IMR-90 (cell line): Measurements from ENCODE around the gene DLG4. TPM values are rescaled to one million over a fixed set of nuclear protein-coding genes. Genes with fewer than 3 reads are reported as not detected.
A peak's percentile ranks its signal among the peaks of the same experiment; 100 is the strongest.

Experiments
- ATAC-seq: fragments of 200-7000 bp; cut with Tn5 transposase; 2 replicates; pipeline ENCODE4 v1.9.1; 2020; ENCODE audit warnings: low read depth, mild to moderate bottlenecking, moderate library complexity
- BruUV-seq: library from RNA; stranded (reverse); fragments of 400-500 nt; replicated peaks from 2 replicates; lab custom pipeline; 2021; lab: Mats Ljungman, UMichigan
- CTCF ChIA-PET: fragments of 300-600 bp; formaldehyde crosslinking; extraction: SDS; loops from one replicate; lab custom pipeline; 2021; ENCODE audit warnings: antibody characterized with exemption; lab: Yijun Ruan, JAX
- POLR2A ChIA-PET: fragments of 300-600 bp; sonication (Branson Sonifier 250); formaldehyde crosslinking; loops from one replicate; lab custom pipeline; 2022; ENCODE audit warnings: antibody characterized with exemption; ENCODE audit not compliant: unreplicated experiment; lab: Charles Lee
- DNase-seq: peaks from one replicate; pipeline ENCODE4 v3.0.0; 2013
- H2AFZ ChIP-seq: replicated peaks from 2 replicates; pipeline ENCODE3; 2013; ENCODE audit warnings: low read length, mild to moderate bottlenecking; ENCODE audit not compliant: poor library complexity
- H2AK5ac ChIP-seq: 2 replicates; pipeline ENCODE4 v1.6.1; 2013; ENCODE audit warnings: low read depth, low read length, inconsistent platforms
- H2AK9ac ChIP-seq: replicated peaks from 2 replicates; pipeline ENCODE3; 2013; ENCODE audit warnings: mild to moderate bottlenecking, low read depth, low read length, moderate library complexity; ENCODE audit not compliant: poor library complexity
- H2BK120ac ChIP-seq: 2 replicates; pipeline ENCODE4 v1.6.1; 2013; ENCODE audit warnings: low read depth, low read length, inconsistent platforms
- H2BK15ac ChIP-seq: 3 replicates; pipeline ENCODE4 v1.6.1; 2013; ENCODE audit warnings: low read depth, low read length, inconsistent platforms
- H2BK20ac ChIP-seq: 2 replicates; pipeline ENCODE4 v1.6.1; 2013; ENCODE audit warnings: low read depth, mild to moderate bottlenecking, inconsistent platforms, low read length, moderate library complexity
- H2BK5ac ChIP-seq: 2 replicates; pipeline ENCODE4 v1.6.1; 2013; ENCODE audit warnings: mild to moderate bottlenecking, low read depth, low read length, inconsistent platforms; ENCODE audit not compliant: poor library complexity, severe bottlenecking
- H3K14ac ChIP-seq: replicated peaks from 2 replicates; pipeline ENCODE4 v1.6.1; 2013; ENCODE audit warnings: low read depth, low read length, inconsistent platforms
- H3K18ac ChIP-seq: 2 replicates; pipeline ENCODE4 v1.6.1; 2013; ENCODE audit warnings: low read depth, low read length, control low read depth
- H3K23ac ChIP-seq: 2 replicates; pipeline ENCODE4 v1.6.1; 2013; ENCODE audit warnings: low read depth, low read length, inconsistent platforms
- H3K27ac ChIP-seq: 2 replicates; pipeline ENCODE4 v1.5.1; 2013; ENCODE audit warnings: mild to moderate bottlenecking, control low read depth, low read length; ENCODE audit not compliant: insufficient read depth
- H3K27me3 ChIP-seq: 2 replicates; pipeline ENCODE4 v1.6.1; 2013; ENCODE audit warnings: low read length; ENCODE audit not compliant: control insufficient read depth, insufficient read depth
- H3K36me3 ChIP-seq: 2 replicates; pipeline ENCODE4 v1.6.1; 2013; ENCODE audit warnings: low read length, mixed read lengths; ENCODE audit not compliant: control insufficient read depth, insufficient read depth
- H3K4ac ChIP-seq: 2 replicates; pipeline ENCODE4 v1.6.1; 2013; ENCODE audit warnings: low read depth, low read length, inconsistent platforms
- H3K4me1 ChIP-seq: 2 replicates; pipeline ENCODE4 v1.6.1; 2013; ENCODE audit warnings: low read length, mixed read lengths; ENCODE audit not compliant: control insufficient read depth, insufficient read depth
- H3K4me2 ChIP-seq: 2 replicates; pipeline ENCODE4 v1.6.1; 2013; ENCODE audit warnings: low read depth, mild to moderate bottlenecking, control low read depth, low read length, moderate library complexity
- H3K4me3 ChIP-seq: 2 replicates; pipeline ENCODE4 v1.5.1; 2013; ENCODE audit warnings: low read depth, mild to moderate bottlenecking, control low read depth, low read length, moderate library complexity; ENCODE audit not compliant: insufficient read depth
- H3K56ac ChIP-seq: 2 replicates; pipeline ENCODE4 v1.6.1; 2013; ENCODE audit warnings: low read length, inconsistent platforms; ENCODE audit not compliant: insufficient read depth; ENCODE audit errors: extremely low read depth
- H3K79me1 ChIP-seq, 2 experiments: 2 replicates each; pipeline ENCODE4 v1.6.1; 2013; ENCODE audit warnings: low read length in 2 of 2, inconsistent platforms in 1 of 2, low read depth in 1 of 2
- H3K9ac ChIP-seq: 2 replicates; pipeline ENCODE4 v1.6.1; 2013; ENCODE audit warnings: low read depth, low read length, control low read depth
- H3K9me1 ChIP-seq: 2 replicates; pipeline ENCODE4 v1.6.1; 2013; ENCODE audit warnings: low read length, inconsistent platforms; ENCODE audit not compliant: insufficient read depth
- H3K9me3 ChIP-seq: 2 replicates; pipeline ENCODE4 v1.6.1; 2013; ENCODE audit warnings: low read length; ENCODE audit not compliant: control insufficient read depth, insufficient read depth
- H4K20me1 ChIP-seq: 2 replicates; pipeline ENCODE4 v1.6.1; 2013; ENCODE audit warnings: low read length, inconsistent platforms; ENCODE audit not compliant: insufficient read depth
- H4K5ac ChIP-seq: 2 replicates; pipeline ENCODE4 v1.6.1; 2013; ENCODE audit warnings: mild to moderate bottlenecking, low read depth, low read length, control low read depth
- H4K8ac ChIP-seq, 2 experiments: 2 replicates each; pipeline ENCODE4 v1.6.1; 2013; ENCODE audit warnings: low read depth in 2 of 2, low read length in 2 of 2, control low read depth in 1 of 2, inconsistent platforms in 1 of 2
- H4K91ac ChIP-seq: 2 replicates; pipeline ENCODE4 v1.6.1; 2013; ENCODE audit warnings: low read depth, low read length, inconsistent platforms; ENCODE audit not compliant: insufficient read depth
- FOS ChIP-seq: fragments of 150-350 bp; IDR thresholded peaks from 2 replicates; pipeline ENCODE4 v1.6.1; 2016; ENCODE audit warnings: low read depth, low read length
- MAFK ChIP-seq: IDR thresholded peaks from 2 replicates; pipeline ENCODE4 v1.6.1; 2012; ENCODE audit warnings: low read depth, low read length, improper control_type of control experiment
- MXI1 ChIP-seq: IDR thresholded peaks from 2 replicates; pipeline ENCODE4 v1.6.1; 2012; ENCODE audit warnings: low read depth, mild to moderate bottlenecking, low read length, moderate library complexity, borderline replicate concordance
- NFE2L2 ChIP-seq: fragments of 150-350 bp; IDR thresholded peaks from 2 replicates; pipeline ENCODE4 v1.6.1; 2016; ENCODE audit warnings: low read depth, mild to moderate bottlenecking, low read length
- WGBS, 2 experiments: methylation state at CpG; one replicate each; pipeline versions ENCODE4 v1.1.5 to v1.1.7; 2013; ENCODE audit warnings: missing lambda C conversion rate in 2 of 2; ENCODE audit not compliant: insufficient read length in 1 of 2; ENCODE audit errors: extremely low coverage in 2 of 2; 5-methylcytosine and 5-hydroxymethylcytosine counted together
- dilution Hi-C: fragments of 300-500 bp; cut with HindIII; formaldehyde crosslinking; loops from one replicate; pipeline ENCODE4 v1.14.3; 2018; ENCODE audit warnings: low sequenced_read_pairs; ENCODE audit not compliant: unreplicated experiment
- in situ Hi-C: fragments of 300-500 bp; cut with MboI; formaldehyde crosslinking; loops from 3 replicates; pipeline ENCODE4 v1.14.3; 2019; ENCODE audit warnings: low sequenced_read_pairs, inconsistent platforms, mixed read lengths
- intact Hi-C: fragments of 100-400 bp; cut with micrococcal nuclease; formaldehyde crosslinking; loops from 2 replicates; pipeline ENCODE4 v1.10.0; 2022
- polyA plus RNA-seq, 3 experiments: library from polyadenylated mRNA; depleted of rRNA; stranded (reverse); fragments of >200 nt; gene quantifications; 2 replicates each; pipeline ENCODE4 v1.2.3, GENCODE V29; 2012; ENCODE audit warnings: low replicate concordance in 1 of 3
- total RNA-seq: library from RNA; depleted of rRNA; stranded (reverse); fragments of >200 nt; gene quantifications from 2 replicates; pipeline ENCODE4 v1.2.3, GENCODE V29; 2012

DLG4 gene
- total and polyA plus RNA-seq, 2 of the 4 experiments (the other 2 are of a cell fraction) = 8.2 to 30.5 TPM

DNA sequence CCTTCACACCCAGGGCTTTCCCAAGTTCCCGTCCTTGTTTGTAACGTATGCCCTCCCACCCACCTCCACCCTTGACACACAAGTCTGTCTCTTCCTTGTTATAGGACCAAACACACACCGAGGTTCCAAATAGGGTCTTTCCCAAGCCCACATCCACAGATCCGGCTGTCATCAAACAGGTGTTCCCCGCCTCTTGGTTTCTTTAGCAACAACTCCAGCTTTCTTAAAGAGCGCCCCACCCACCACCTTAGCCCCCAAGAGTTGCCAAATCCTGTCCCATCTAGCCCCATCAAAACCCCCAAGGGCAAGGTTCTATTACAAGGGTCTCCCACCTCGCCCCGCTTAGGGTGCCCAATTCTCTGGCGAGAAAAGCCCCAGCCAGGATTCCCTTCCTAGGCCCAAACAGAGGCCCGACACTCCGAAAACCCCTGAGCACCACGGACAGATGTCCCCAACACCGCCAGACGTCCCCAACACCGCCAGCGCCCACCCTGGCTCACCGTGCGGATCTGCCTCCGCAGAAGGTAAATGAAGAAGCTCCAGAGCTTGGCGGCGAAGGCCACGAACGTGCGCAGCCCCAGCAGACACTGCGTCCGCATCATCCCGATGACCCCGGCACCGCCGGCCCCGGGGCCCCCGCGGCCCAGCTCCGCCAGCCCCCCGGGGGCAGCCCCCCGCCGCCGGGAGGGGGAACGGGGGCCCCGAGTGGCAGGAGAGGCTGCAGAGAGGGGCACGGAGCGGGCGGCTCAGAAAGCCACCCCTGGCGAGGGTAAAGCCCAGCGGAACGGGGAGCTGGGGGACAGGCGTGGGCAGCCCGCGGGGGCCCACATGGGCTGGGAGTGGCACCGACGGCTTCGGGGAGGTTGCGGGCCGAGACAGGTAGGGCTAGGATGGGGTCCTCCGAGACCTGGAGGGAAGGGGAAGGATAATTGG, 31.3 kb upstream of the DLG4 start:
- H3K4me2 ChIP-seq = peak overlapping the region; percentile 99
- peak overlapping the region; percentile 87 for H2BK5ac ChIP-seq
- ATAC-seq = peak; percentile 1; the same call in 1 of the 2 replicates
- H4K5ac ChIP-seq = peak overlapping the region; percentile 91
- WGBS, 2 experiments = 2% methylated on average over 12 of the region's 55 CpGs; no CpG with 5 or more reads in 1 of the 2 experiments
- peak overlapping the region; percentile 99 for H2AK9ac ChIP-seq
- peak overlapping the region; percentile 71 for H2AFZ ChIP-seq
- no peak overlapping the region for H2BK15ac ChIP-seq
- no peak for DNase-seq
- no peaks in the 10 kb centered on the region for H3K9me3 ChIP-seq
- TF ChIP-seq FOS (no peak), NFE2L2 (no peak), MAFK (no peak), MXI1 (peak; percentile 54; the same call in 1 of the 2 replicates)
- H3K4ac ChIP-seq = peak overlapping the region; percentile 96
- H2BK120ac ChIP-seq = peak overlapping the region; percentile 60
- peak overlapping the region; percentile 93 for H3K27ac ChIP-seq
- CTCF ChIA-PET = no interaction called here
- H3K79me1 ChIP-seq = peaks cover 7 to 51% of the 10 kb centered on the region in 2 experiments; a peak in 3 of 4 replicates
- H3K9ac ChIP-seq = peak overlapping the region; percentile 88
- H2BK20ac ChIP-seq = no peak overlapping the region
- POLR2A ChIA-PET = interaction anchor here (0.6 kb wide), 1 partner anchor 9 kb away, joined by 4 read pairs; the partner anchor contains the start of gene GABARAP
- peak overlapping the region; percentile 93 for H4K91ac ChIP-seq
- H3K14ac ChIP-seq = peak overlapping the region; percentile 91
- H3K4me1 ChIP-seq = peaks cover 8% of the 10 kb centered on the region
- H3K9me1 ChIP-seq = peaks cover 10% of the 10 kb centered on the region
- H3K36me3 ChIP-seq = peaks cover 15% of the 10 kb centered on the region
- BruUV-seq = no TSS peak
- H3K4me3 ChIP-seq = peak overlapping the region; percentile 62
- H4K8ac ChIP-seq = peak overlapping the region; percentile 89 to 94; a peak in 3 of 4 replicates
- dilution Hi-C loops = no loop called here
- in situ Hi-C loops = no loop called here
- H3K56ac ChIP-seq = peak overlapping the region; percentile 50
- H2AK5ac ChIP-seq = peak overlapping the region; percentile 95
- peaks cover 9% of the 10 kb centered on the region; the same call in 1 of the 2 replicates for H4K20me1 ChIP-seq
- H3K23ac ChIP-seq = peak overlapping the region; percentile 93
- H3K27me3 ChIP-seq = no peaks in the 10 kb centered on the region
- H3K18ac ChIP-seq = peak overlapping the region; percentile 37; the same call in 1 of the 2 replicates
- intact Hi-C loops = no loop called here
